H9 (cell line): Measurements from ENCODE around the gene TK1. TPM values are rescaled to one million over a fixed set of nuclear protein-coding genes. Genes with fewer than 3 reads are reported as not detected.

ENCODE experiments used
- DNase-seq: peaks from one replicate; pipeline ENCODE4 v3.0.0-alpha.2; 2017
- H2AFZ ChIP-seq: one replicate; pipeline ENCODE4 v1.6.1; 2013; ENCODE audit warnings: mild to moderate bottlenecking, low read length, control low read depth, moderate library complexity
- H2AK5ac ChIP-seq: 2 replicates; pipeline ENCODE4 v1.6.1; 2013; ENCODE audit warnings: low read length, control low read depth, mixed read lengths; ENCODE audit not compliant: insufficient read length
- H2BK120ac ChIP-seq: one replicate; pipeline ENCODE4 v1.6.1; 2013; ENCODE audit warnings: low read depth, mild to moderate bottlenecking, low read length, control low read depth, inconsistent platforms; ENCODE audit not compliant: poor library complexity, severe bottlenecking
- H2BK12ac ChIP-seq: 2 replicates; pipeline ENCODE4 v1.6.1; 2013; ENCODE audit warnings: low read length, control low read depth, mixed read lengths, low read depth; ENCODE audit not compliant: insufficient read length
- H2BK15ac ChIP-seq: 2 replicates; pipeline ENCODE4 v1.6.1; 2013; ENCODE audit warnings: low read depth, low read length, control low read depth
- H2BK20ac ChIP-seq: one replicate; pipeline ENCODE4 v1.6.1; 2013; ENCODE audit warnings: low read depth, mild to moderate bottlenecking, low read length, control low read depth, inconsistent platforms; ENCODE audit not compliant: poor library complexity, severe bottlenecking
- H2BK5ac ChIP-seq: 2 replicates; pipeline ENCODE4 v1.6.1; 2013; ENCODE audit warnings: low read length, control low read depth, mixed read lengths; ENCODE audit not compliant: insufficient read length
- H3K14ac ChIP-seq: 2 replicates; pipeline ENCODE4 v1.6.1; 2013; ENCODE audit warnings: low read length, control low read depth; ENCODE audit not compliant: insufficient read depth
- H3K18ac ChIP-seq: 2 replicates; pipeline ENCODE4 v1.6.1; 2013; ENCODE audit warnings: low read depth, mild to moderate bottlenecking, mixed read lengths, low read length, control low read depth; ENCODE audit not compliant: insufficient read length
- H3K23ac ChIP-seq: 2 replicates; pipeline ENCODE4 v1.6.1; 2013; ENCODE audit warnings: low read length, control low read depth, mixed read lengths, low read depth; ENCODE audit not compliant: insufficient read length
- H3K23me2 ChIP-seq: 2 replicates; pipeline ENCODE4 v1.6.1; 2013; ENCODE audit warnings: low read depth, mild to moderate bottlenecking, mixed read lengths, low read length, control low read depth; ENCODE audit not compliant: insufficient read length, poor library complexity, severe bottlenecking
- H3K27ac ChIP-seq: 2 replicates; pipeline ENCODE4 v1.5.1; 2013; ENCODE audit warnings: low read length, control low read depth, mixed read lengths, low read depth; ENCODE audit not compliant: insufficient read length
- H3K27me3 ChIP-seq: 2 replicates; pipeline ENCODE4 v1.6.1; 2013; ENCODE audit warnings: low read length, control low read depth, inconsistent platforms; ENCODE audit not compliant: insufficient read depth
- H3K4ac ChIP-seq: 2 replicates; pipeline ENCODE4 v1.6.1; 2013; ENCODE audit warnings: low read depth, mild to moderate bottlenecking, control low read depth, inconsistent platforms, low read length, moderate library complexity
- H3K4me1 ChIP-seq: 2 replicates; pipeline ENCODE4 v1.6.1; 2013; ENCODE audit warnings: low read length, control low read depth, inconsistent platforms; ENCODE audit not compliant: insufficient read depth
- H3K4me2 ChIP-seq: 2 replicates; pipeline ENCODE4 v1.6.1; 2013; ENCODE audit warnings: low read length, control low read depth, mixed read lengths; ENCODE audit not compliant: insufficient read length, insufficient read depth
- H3K56ac ChIP-seq: 2 replicates; pipeline ENCODE4 v1.6.1; 2013; ENCODE audit warnings: low read depth, mild to moderate bottlenecking, mixed read lengths, low read length, control low read depth; ENCODE audit not compliant: insufficient read length
- H3K79me1 ChIP-seq: 2 replicates; pipeline ENCODE4 v1.6.1; 2013; ENCODE audit warnings: low read depth, mild to moderate bottlenecking, moderate library complexity, low read length, control low read depth, inconsistent platforms; ENCODE audit not compliant: insufficient read depth, poor library complexity, severe bottlenecking
- H3K79me2 ChIP-seq: 2 replicates; pipeline ENCODE4 v1.6.1; 2013; ENCODE audit warnings: low read length, control low read depth, inconsistent platforms; ENCODE audit not compliant: insufficient read depth
- H3K9ac ChIP-seq: 2 replicates; pipeline ENCODE4 v1.6.1; 2013; ENCODE audit warnings: low read length, control low read depth, mixed read lengths; ENCODE audit not compliant: insufficient read length; ENCODE audit errors: extremely low read depth
- H3K9me3 ChIP-seq: one replicate; pipeline ENCODE4 v1.6.1; 2013; ENCODE audit warnings: low read depth, low read length, inconsistent platforms; ENCODE audit not compliant: control insufficient read depth
- H3T11ph ChIP-seq: one replicate; pipeline ENCODE4 v1.6.1; 2013; ENCODE audit warnings: mild to moderate bottlenecking, low read length, control low read depth, inconsistent platforms
- H4K20me1 ChIP-seq: one replicate; pipeline ENCODE4 v1.6.1; 2013; ENCODE audit not compliant: control insufficient read depth, insufficient read length, insufficient read depth
- H4K5ac ChIP-seq: 2 replicates; pipeline ENCODE4 v1.6.1; 2013; ENCODE audit warnings: low read depth, mild to moderate bottlenecking, mixed read lengths, low read length, control low read depth; ENCODE audit not compliant: insufficient read length
- H4K8ac ChIP-seq: replicated peaks from 2 replicates; pipeline ENCODE4 v1.6.1; 2013; ENCODE audit warnings: low read length, control low read depth, mixed read lengths, low read depth; ENCODE audit not compliant: insufficient read length
- H4K91ac ChIP-seq: 2 replicates; pipeline ENCODE4 v1.6.1; 2013; ENCODE audit warnings: low read depth, mild to moderate bottlenecking, moderate library complexity, mixed read lengths, low read length, control low read depth; ENCODE audit not compliant: insufficient read length
- H3K27ac Mint-ChIP-seq, 3 experiments: 2 replicates in 2 of 3; 3 replicates in 1 of 3; pipeline ENCODE4 v1.8.0; 2020 to 2021; ENCODE audit warnings: mixed read lengths in 3 of 3, mild to moderate bottlenecking in 1 of 3, moderate library complexity in 1 of 3
- H3K27me3 Mint-ChIP-seq: 2 replicates; pipeline ENCODE4 v1.8.0; 2021; ENCODE audit warnings: low read depth, mild to moderate bottlenecking, moderate library complexity, mixed read lengths
- H3K36me3 Mint-ChIP-seq, 3 experiments: 2 replicates in 2 of 3; 3 replicates in 1 of 3; pipeline ENCODE4 v1.8.0; 2020 to 2021; ENCODE audit warnings: low read depth in 3 of 3, mixed read lengths in 3 of 3; ENCODE audit not compliant: insufficient read depth in 1 of 3
- H3K4me1 Mint-ChIP-seq, 2 experiments: 2 replicates each; pipeline ENCODE4 v1.8.0; 2020; ENCODE audit warnings: mixed read lengths in 2 of 2
- H3K4me3 Mint-ChIP-seq, 2 experiments: 2 replicates in 1 of 2; 3 replicates in 1 of 2; pipeline ENCODE4 v1.8.0; 2020 to 2021; ENCODE audit warnings: mild to moderate bottlenecking in 2 of 2, mixed read lengths in 2 of 2, moderate library complexity in 1 of 2
- H3K9me3 Mint-ChIP-seq, 2 experiments: 2 replicates in 1 of 2; 3 replicates in 1 of 2; pipeline ENCODE4 v1.8.0; 2020; ENCODE audit warnings: mild to moderate bottlenecking in 2 of 2, mixed read lengths in 2 of 2, moderate library complexity in 1 of 2
- CTCF ChIP-seq: fragments of 200-600 bp; sonication (generic); conservative IDR thresholded peaks from 3 replicates; pipeline ENCODE4 v1.8.0; 2021; ENCODE audit warnings: antibody characterized with exemption, mild to moderate bottlenecking
- WGBS: extraction: QIAGEN DNeasy Blood & Tissue Kit; methylation state at CpG from one replicate; pipeline ENCODE4 v1.1.7; 2013; ENCODE audit warnings: missing lambda C conversion rate, low lambda C conversion rate, mixed read lengths; ENCODE audit not compliant: insufficient read length; ENCODE audit errors: extremely low coverage; 5-methylcytosine and 5-hydroxymethylcytosine counted together
- total RNA-seq: library from RNA; stranded (reverse); gene quantifications from 2 replicates; pipeline ENCODE4 v1.2.1, GENCODE V29; 2021

The TK1 gene
- total RNA-seq, 1 experiment from 2014 or later: 95.8 TPM

- Histone ChIP-seq H2AFZ (no peak overlapping the region), H3K27ac (no peak overlapping the region), H2BK5ac (no peak overlapping the region), H3K4me1 (no peaks in the 10 kb centered on the region), H3K14ac (no peak overlapping the region), H3K9me3 (no peaks in the 10 kb centered on the region), H4K5ac (no peak overlapping the region), H3K56ac (no peak overlapping the region), H3K79me2 (no peaks in the 10 kb centered on the region), H2BK120ac (no peak overlapping the region), H2BK20ac (no peak overlapping the region), H4K91ac (no peak overlapping the region), H3K23ac (no peak overlapping the region), H4K20me1 (no peaks in the 10 kb centered on the region), H3K4me2 (no peak overlapping the region), H3K79me1 (peaks cover 11% of the 10 kb centered on the region), H3K23me2 (no peaks in the 10 kb centered on the region), H3K4ac (no peak overlapping the region), H2AK5ac (no peak overlapping the region), H3K27me3 (no peaks in the 10 kb centered on the region), H2BK15ac (no peak overlapping the region), H3K9ac (no peak overlapping the region), H4K8ac (no peak overlapping the region), H2BK12ac (no peak overlapping the region), H3K18ac (no peak overlapping the region), H3T11ph (no peak overlapping the region)
- no peak for TF ChIP-seq CTCF
- no CpG with 5 or more reads among the region's 4 CpGs for WGBS
- peaks cover 38 to 60% (median 52%) of the 10 kb centered on the region in 3 experiments; a peak in 6 of 7 replicates for H3K36me3 Mint-ChIP-seq
- no peaks in the 10 kb centered on the region; a peak in 1 of 5 replicates for H3K9me3 Mint-ChIP-seq
- H3K27ac Mint-ChIP-seq: no peak overlapping the region; a peak in 1 of 7 replicates
- H3K4me1 Mint-ChIP-seq: peaks cover 14 to 18% of the 10 kb centered on the region in 2 experiments
- no peak overlapping the region for H3K4me3 Mint-ChIP-seq
- H3K27me3 Mint-ChIP-seq: no peaks in the 10 kb centered on the region
- DNase-seq: no peak
These were observed 36.2 kb upstream of the TK1 start for GRCh38 chr17:78223061-78223460.
